AG04449 (cell line): ENCODE results near the gene MEN1.
A peak's percentile ranks its signal among the peaks of the same experiment; 100 is the strongest.

Experiments used
- CTCF ChIA-PET: fragments of 350-600 bp; formaldehyde crosslinking; extraction: SDS; loops from one replicate; lab custom pipeline; 2021; ENCODE audit warnings: antibody characterized with exemption; lab: Yijun Ruan, JAX
- POLR2A ChIA-PET: fragments of 400-600, 350-600 bp; formaldehyde crosslinking; extraction: SDS; loops from one replicate; lab custom pipeline; 2020; ENCODE audit warnings: antibody characterized with exemption, inconsistent platforms; lab: Yijun Ruan, JAX
- DNase-seq: peaks from one replicate; pipeline ENCODE4 v3.0.0-alpha.2; 2010; ENCODE audit warnings: low read depth, low spot score
- H3K4me3 ChIP-seq: 2 replicates; pipeline ENCODE4 v1.5.1; 2011; ENCODE audit warnings: low read depth, mild to moderate bottlenecking, control low read depth, low read length
- CTCF ChIP-seq: IDR thresholded peaks from one replicate; pipeline ENCODE4 v1.5.1; 2011; ENCODE audit warnings: mild to moderate bottlenecking, moderate library complexity, low read length, control low read depth, inconsistent platforms; ENCODE audit not compliant: insufficient read depth; ENCODE audit errors: missing control alignments

Gene MEN1

DNA sequence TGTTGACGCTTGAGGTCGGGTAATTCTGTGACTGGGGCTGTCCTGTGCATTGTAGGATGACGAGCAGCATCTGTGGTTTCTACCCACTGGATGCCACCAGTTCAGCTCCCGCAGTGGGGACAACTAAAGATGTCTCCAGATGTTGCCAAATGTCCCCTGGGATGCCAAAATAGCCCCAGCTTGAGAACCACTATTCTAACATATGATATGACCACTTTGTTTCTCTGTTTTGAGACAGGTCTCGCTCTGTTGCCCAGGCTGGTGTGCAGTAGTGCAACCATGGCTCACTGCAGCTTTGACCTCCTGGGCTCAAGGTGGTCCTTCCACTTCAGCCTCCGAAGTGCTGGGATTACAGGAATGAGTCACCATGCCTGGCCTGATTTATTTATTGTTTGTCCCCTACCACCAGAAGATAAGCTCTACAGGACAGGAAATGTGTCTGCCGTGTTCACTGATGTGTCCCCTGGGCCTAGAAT is 4.4 kb upstream of the MEN1 start:
- no peak for TF ChIP-seq CTCF
- POLR2A ChIA-PET = no interaction called here
- CTCF ChIA-PET = interaction anchor here (1.0 kb wide), 1 partner anchor 198 kb away, joined by 3 read pairs; no protein-coding TSS in a partner anchor
- no peak overlapping the region for H3K4me3 ChIP-seq
- no peak for DNase-seq

GRCh38 chr11:64813826-64814225 is 3.5 kb upstream of the MEN1 start:
- H3K4me3 ChIP-seq = no peak overlapping the region
- CTCF ChIA-PET = no interaction called here
- no peak for DNase-seq
- TF ChIP-seq CTCF = no peak
- POLR2A ChIA-PET = no interaction called here

- no peak for TF ChIP-seq CTCF
- H3K4me3 ChIP-seq = peak overlapping the region; percentile 83
- ChIA-PET POLR2A (interaction anchor here (1.0 to 1.6 kb wide), 2 partner anchors 12 to 67 kb away, joined by 3 to 5 read pairs; partner anchors contain the start of gene EHD1), CTCF (interaction anchor here (1.0 to 2.8 kb wide), 4 partner anchors 9 to 215 kb away, joined by 3 to 14 read pairs (median 3); partner anchors contain the start of gene CDC42BPG)
- no peak for DNase-seq
Measured at GRCh38 chr11:64810891-64811272, 531 bp upstream of the MEN1 start.

DNA sequence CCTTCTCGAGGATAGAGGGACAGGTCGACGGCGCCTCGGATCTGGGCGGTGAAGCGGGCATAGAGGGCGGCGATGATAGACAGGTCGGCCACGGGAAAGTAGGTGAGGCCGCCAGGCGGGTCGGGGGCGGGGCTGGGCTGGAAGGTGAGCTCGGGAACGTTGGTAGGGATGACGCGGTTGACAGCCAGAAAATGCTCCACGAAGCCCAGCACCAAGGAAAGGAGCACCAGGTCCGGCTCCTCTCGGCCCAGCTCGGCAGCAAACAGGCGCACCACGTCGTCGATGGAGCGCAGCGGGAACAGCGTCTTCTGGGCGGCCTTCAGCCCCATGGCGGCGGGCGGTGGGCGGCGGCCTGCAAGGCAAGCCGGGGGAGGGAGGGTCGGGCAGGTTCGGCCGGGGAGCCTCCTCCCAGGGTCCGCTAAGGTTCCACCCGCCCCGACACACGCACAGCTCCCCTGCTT is 540 bp downstream of the MEN1 start:
- TF ChIP-seq CTCF = no peak
- CTCF ChIA-PET = interaction anchor here (0.9 to 2.8 kb wide), 7 partner anchors 34 to 309 kb away, joined by 3 to 14 read pairs (median 4); partner anchors contain the start of genes ARL2 and CDC42BPG
- peak overlapping the region; percentile 83 for H3K4me3 ChIP-seq
- DNase-seq = no peak
- POLR2A ChIA-PET = interaction anchor here (0.7 to 1.6 kb wide), 2 partner anchors 68 to 203 kb away, joined by 4 to 5 read pairs; partner anchors contain the start of gene EHD1

- DNase-seq = no peak
- ChIA-PET POLR2A (no interaction called here), CTCF (no interaction called here)
- TF ChIP-seq CTCF = no peak
- no peak overlapping the region for H3K4me3 ChIP-seq
Measured at GRCh38 chr11:64805481-64805880, 4.9 kb downstream of the MEN1 start.

DNA sequence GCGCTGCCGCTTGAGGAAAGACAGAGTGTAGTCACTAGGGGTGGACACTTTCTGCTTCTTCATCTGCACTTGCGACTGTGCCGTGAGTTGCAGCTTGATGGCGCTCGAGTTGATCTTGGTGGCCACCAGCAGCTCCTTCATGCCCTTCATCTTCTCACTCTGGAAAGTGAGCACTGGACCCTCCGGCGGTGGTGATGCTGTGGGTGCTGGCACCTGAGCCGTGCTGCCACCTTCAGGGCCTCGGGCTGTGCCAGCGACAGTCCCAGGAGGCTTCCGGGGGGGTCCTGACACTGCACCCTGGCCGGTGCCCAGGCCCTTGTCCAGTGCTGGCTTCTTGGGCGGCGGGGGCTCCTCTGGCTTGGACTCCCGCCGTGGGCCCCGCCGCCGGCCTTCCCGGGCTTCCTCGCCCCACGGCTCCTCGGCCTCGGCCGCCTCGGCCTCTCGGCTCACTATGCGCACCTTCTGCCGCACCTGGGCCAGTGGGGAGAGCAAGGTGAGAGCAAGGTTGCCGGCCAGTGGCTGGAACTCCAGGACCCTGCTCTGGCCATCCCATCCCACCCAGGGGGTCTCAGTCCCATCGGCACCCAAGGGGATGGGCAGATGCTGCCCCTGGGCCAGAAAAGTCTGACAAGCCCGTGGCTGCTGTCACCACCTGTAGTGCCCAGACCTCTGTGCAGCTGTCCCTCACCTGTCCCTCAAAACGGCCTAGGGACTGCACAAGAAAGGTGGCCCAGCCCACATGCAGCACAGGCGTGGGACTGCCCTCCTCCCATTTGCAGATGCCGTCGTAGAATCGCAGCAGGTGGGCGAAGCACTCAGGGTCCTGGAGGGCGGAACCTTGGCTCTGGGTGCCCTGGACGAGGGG is 5.8 kb downstream of the MEN1 start:
- POLR2A ChIA-PET = interaction anchor here (0.5 to 0.6 kb wide), 2 partner anchors 25 to 122 kb away, joined by 3 to 4 read pairs; no protein-coding TSS in a partner anchor
- CTCF ChIA-PET = interaction anchor here (0.7 to 1.9 kb wide), 6 partner anchors 13 to 309 kb away, joined by 3 to 5 read pairs (median 4); no protein-coding TSS in a partner anchor
- no peak for DNase-seq
- no peak for TF ChIP-seq CTCF
- H3K4me3 ChIP-seq = no peak overlapping the region; the same call in 1 of the 2 replicates
